SK-N-SH (cell line): ENCODE results near the gene COL24A1. TPM values are rescaled to one million over a fixed set of nuclear protein-coding genes. Genes with fewer than 3 reads are reported as not detected.
A peak's percentile ranks its signal among the peaks of the same experiment; 100 is the strongest.

Source experiments
- CTCF ChIP-seq: fragments of 200-600 bp; sonication (generic); IDR thresholded peaks from 2 replicates; pipeline ENCODE4 v1.6.1; 2017; ENCODE audit warnings: antibody characterized with exemption, mild to moderate bottlenecking, moderate library complexity
- ELF1 ChIP-seq: IDR thresholded peaks from 2 replicates; pipeline ENCODE4 v1.4.0; 2012
- EP300 ChIP-seq, 2 experiments: IDR thresholded peaks; 2 replicates each; pipeline versions ENCODE4 v1.4.0 to v1.6.1; 2012; ENCODE audit warnings: borderline replicate concordance in 1 of 2, low read depth in 1 of 2, low read length in 1 of 2
- FOSL2 ChIP-seq: IDR thresholded peaks from 2 replicates; pipeline ENCODE4 v1.4.0; 2012; ENCODE audit warnings: low read depth, mild to moderate bottlenecking, moderate library complexity, borderline replicate concordance
- FOXM1 ChIP-seq: IDR thresholded peaks from 2 replicates; pipeline ENCODE4 v1.4.0; 2012; ENCODE audit warnings: low read depth, mild to moderate bottlenecking
- GATA2 ChIP-seq: sonication (generic); formaldehyde crosslinking; IDR thresholded peaks from 2 replicates; pipeline ENCODE4 v1.5.0; 2020; ENCODE audit warnings: mild to moderate bottlenecking, missing genetic modification reagents
- IRF3 ChIP-seq: fragments of 150-350 bp; IDR thresholded peaks from 2 replicates; pipeline ENCODE4 v1.6.1; 2016; ENCODE audit warnings: mild to moderate bottlenecking, low read depth, low read length
- JUND ChIP-seq: IDR thresholded peaks from 2 replicates; pipeline ENCODE4 v1.4.0; 2012
- MEF2A ChIP-seq: IDR thresholded peaks from 2 replicates; pipeline ENCODE4 v1.4.0; 2012; ENCODE audit warnings: low read depth, borderline replicate concordance
- MXI1 ChIP-seq: IDR thresholded peaks from 2 replicates; pipeline ENCODE4 v1.6.1; 2012; ENCODE audit warnings: mild to moderate bottlenecking, low read depth, low read length, improper control_type of control experiment
- NRF1 ChIP-seq: IDR thresholded peaks from 2 replicates; pipeline ENCODE4 v1.6.1; 2012; ENCODE audit warnings: low read depth, mild to moderate bottlenecking, low read length
- POLR2AphosphoS5 ChIP-seq: IDR thresholded peaks from 2 replicates; pipeline ENCODE4 v1.6.1; 2012; ENCODE audit warnings: low read depth, low read length
- REST ChIP-seq: IDR thresholded peaks from 2 replicates; pipeline ENCODE4 v1.6.1; 2012; ENCODE audit warnings: mild to moderate bottlenecking, low read depth, low read length, moderate library complexity
- RFX5 ChIP-seq: IDR thresholded peaks from 2 replicates; pipeline ENCODE4 v1.6.1; 2012; ENCODE audit warnings: mild to moderate bottlenecking, improper control_type of control experiment, low read length
- SMC3 ChIP-seq: IDR thresholded peaks from 2 replicates; pipeline ENCODE4 v1.6.1; 2012; ENCODE audit warnings: low read depth, low read length, improper control_type of control experiment
- TAF1 ChIP-seq: IDR thresholded peaks from 2 replicates; pipeline ENCODE4 v1.6.1; 2012; ENCODE audit warnings: low read depth, mild to moderate bottlenecking, low read length, moderate library complexity, borderline replicate concordance
- USF1 ChIP-seq: IDR thresholded peaks from 2 replicates; pipeline ENCODE4 v1.4.0; 2012; ENCODE audit warnings: low read depth, borderline replicate concordance
- USF2 ChIP-seq: fragments of 150-350 bp; IDR thresholded peaks from 2 replicates; pipeline ENCODE4 v1.6.1; 2017; ENCODE audit warnings: antibody characterized with exemption, low read length, low read depth, borderline replicate concordance
- polyA plus RNA-seq, 3 experiments: library from polyadenylated mRNA; depleted of rRNA; stranded (reverse); fragments of >200 nt; gene quantifications; 2 replicates each; pipeline ENCODE4 v1.2.3, GENCODE V29; 2012

COL24A1 gene
- polyA plus RNA-seq, 1 of the 3 experiments (the other 2 are of a cell fraction): not detected

GRCh38 chr1:85707990-85708828 is 448.4 kb downstream of the COL24A1 start, which contains the start of gene ZNHIT6 (continued):
- peak; percentile 40 for TF ChIP-seq CTCF
- TF ChIP-seq EP300 (IDR thresholded peaks at IDR 0.05; ENCODE audit: borderline replicate concordance in 1 of 2, low read depth in 1 of 2, low read length in 1 of 2): no peak; a peak in 1 of 4 replicates
- peak; percentile 97 for TF ChIP-seq ELF1
- no peak for TF ChIP-seq RFX5
- no peak for TF ChIP-seq FOSL2
- peak; percentile 53; the same call in 1 of the 2 replicates for TF ChIP-seq USF1
- no peak for TF ChIP-seq SMC3
- no peak for TF ChIP-seq GATA2
- peak; percentile 93 for TF ChIP-seq POLR2AphosphoS5
- no peak for TF ChIP-seq FOXM1
- no peak for TF ChIP-seq REST
- TF ChIP-seq NRF1: peak; percentile 28; the same call in 1 of the 2 replicates
- no peak; the same call in 1 of the 2 replicates for TF ChIP-seq JUND
- no peak for TF ChIP-seq MEF2A
- peak; percentile 99 for TF ChIP-seq MXI1
- TF ChIP-seq TAF1: peak; percentile 84
- no peak for TF ChIP-seq IRF3
- peak; percentile 9; the same call in 1 of the 2 replicates for TF ChIP-seq USF2
- TF ChIP-seq, all 33 proteins: peak for 14
